ENCODE measurements around the gene NSUN6.
"Not testable (repeated sequence)": the region's sequence is repeated elsewhere in the genome, so short reads cannot be mapped to it uniquely, and the experiment has no call there.

The NSUN6 gene

GRCh38 chr10:18610517-18610916, 40.9 kb downstream of the NSUN6 start:
- DNase-seq (ENCODE audit: extremely low read depth in 1 of 2, low read depth in 1 of 2), result no peak

GRCh38 chr10:18608596-18608995, 42.8 kb downstream of the NSUN6 start:
- DNase-seq (ENCODE audit: extremely low read depth in 1 of 2, low read depth in 1 of 2), result no peak

- DNase-seq (ENCODE audit: extremely low read depth in 1 of 2, low read depth in 1 of 2), result no peak
Observed at GRCh38 chr10:18607503-18608378, 43.6 kb downstream of the NSUN6 start.

- no peak for DNase-seq (ENCODE audit: extremely low read depth in 1 of 2, low read depth in 1 of 2)
Observed at GRCh38 chr10:18606051-18606695, 45.2 kb downstream of the NSUN6 start.

- no peak for DNase-seq (ENCODE audit: extremely low read depth in 1 of 2, low read depth in 1 of 2)
Observed at GRCh38 chr10:18601321-18601720, 50.1 kb downstream of the NSUN6 start.

GRCh38 chr10:18599392-18599791, 52.0 kb downstream of the NSUN6 start:
- no peak for DNase-seq (ENCODE audit: extremely low read depth in 1 of 2, low read depth in 1 of 2)

- no peak for DNase-seq (ENCODE audit: extremely low read depth in 1 of 2, low read depth in 1 of 2)
Observed at GRCh38 chr10:18594574-18595156, 56.7 kb downstream of the NSUN6 start.

GRCh38 chr10:18591141-18591540, 60.2 kb downstream of the NSUN6 start:
- DNase-seq (ENCODE audit: extremely low read depth in 1 of 2, low read depth in 1 of 2), result not testable (repeated sequence)

- not testable (repeated sequence) for DNase-seq (ENCODE audit: extremely low read depth in 1 of 2, low read depth in 1 of 2)
Observed at GRCh38 chr10:18586637-18587036, 64.8 kb downstream of the NSUN6 start.

- DNase-seq (ENCODE audit: extremely low read depth in 1 of 2, low read depth in 1 of 2), result no peak
Observed at GRCh38 chr10:18583575-18584270, 67.7 kb downstream of the NSUN6 start.

GRCh38 chr10:18582803-18583202, 68.6 kb downstream of the NSUN6 start:
- no peak for DNase-seq (ENCODE audit: extremely low read depth in 1 of 2, low read depth in 1 of 2)

GRCh38 chr10:18577823-18578685, 73.3 kb downstream of the NSUN6 start:
- DNase-seq (ENCODE audit: extremely low read depth in 1 of 2, low read depth in 1 of 2), result no peak

GRCh38 chr10:18576586-18576985, 74.8 kb downstream of the NSUN6 start:
- DNase-seq (ENCODE audit: extremely low read depth in 1 of 2, low read depth in 1 of 2), result no peak

- DNase-seq (ENCODE audit: extremely low read depth in 1 of 2, low read depth in 1 of 2), result no peak
Observed at GRCh38 chr10:18572959-18573561, 78.3 kb downstream of the NSUN6 start.

- DNase-seq (ENCODE audit: extremely low read depth in 1 of 2, low read depth in 1 of 2), result no peak
Observed at GRCh38 chr10:18571780-18572179, 79.6 kb downstream of the NSUN6 start.

- no peak for DNase-seq (ENCODE audit: extremely low read depth in 1 of 2, low read depth in 1 of 2)
Observed at GRCh38 chr10:18571076-18571475, 80.3 kb downstream of the NSUN6 start.

GRCh38 chr10:18570386-18570785, 81.0 kb downstream of the NSUN6 start:
- DNase-seq (ENCODE audit: extremely low read depth in 1 of 2, low read depth in 1 of 2), result not testable (repeated sequence)

GRCh38 chr10:18567343-18567856, 84.0 kb downstream of the NSUN6 start:
- DNase-seq (ENCODE audit: extremely low read depth in 1 of 2, low read depth in 1 of 2), result no peak

GRCh38 chr10:18566177-18566576, 85.2 kb downstream of the NSUN6 start:
- no peak for DNase-seq (ENCODE audit: extremely low read depth in 1 of 2, low read depth in 1 of 2)

- no peak for DNase-seq (ENCODE audit: extremely low read depth in 1 of 2, low read depth in 1 of 2)
Observed at GRCh38 chr10:18565006-18565405, 86.4 kb downstream of the NSUN6 start.
